NB4 (cell line): ENCODE data around the gene KAT6B.

Experiments
- POLR2A ChIP-seq: IDR thresholded peaks from 2 replicates; pipeline ENCODE4 v1.6.1; 2011; ENCODE audit warnings: mild to moderate bottlenecking; ENCODE audit not compliant: insufficient read length; ENCODE audit errors: extremely low read depth
- TF ChIP-seq, protein P1 (sequence below): IDR thresholded peaks from one replicate; pipeline ENCODE4 v1.5.1; 2012; ENCODE audit warnings: low read depth, low read length
- TF ChIP-seq, protein P2 (sequence below): IDR thresholded peaks from 2 replicates; pipeline ENCODE4 v1.6.1; 2011; ENCODE audit warnings: low read depth, low read length

DNA sequence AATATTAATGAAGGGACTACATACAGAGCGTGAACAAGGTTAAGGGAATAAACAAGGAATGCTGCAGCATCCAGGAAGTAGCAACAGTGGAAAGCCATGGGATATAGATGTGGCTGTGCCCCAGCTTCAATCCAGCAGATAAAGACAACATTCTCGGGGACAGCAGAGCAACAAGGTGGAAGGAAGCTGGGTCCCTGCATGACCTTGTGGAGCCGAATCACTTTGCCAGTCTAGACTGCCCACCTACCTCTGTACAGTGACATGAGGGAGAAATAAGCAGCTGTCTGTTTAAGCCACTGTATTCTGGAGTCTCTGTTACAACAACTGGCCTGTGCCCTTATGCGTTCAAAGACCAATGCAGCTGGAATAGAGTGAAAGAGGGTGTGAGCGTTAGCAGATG, 255.0 kb downstream of the KAT6B start:
- TF ChIP-seq, protein P1, sequence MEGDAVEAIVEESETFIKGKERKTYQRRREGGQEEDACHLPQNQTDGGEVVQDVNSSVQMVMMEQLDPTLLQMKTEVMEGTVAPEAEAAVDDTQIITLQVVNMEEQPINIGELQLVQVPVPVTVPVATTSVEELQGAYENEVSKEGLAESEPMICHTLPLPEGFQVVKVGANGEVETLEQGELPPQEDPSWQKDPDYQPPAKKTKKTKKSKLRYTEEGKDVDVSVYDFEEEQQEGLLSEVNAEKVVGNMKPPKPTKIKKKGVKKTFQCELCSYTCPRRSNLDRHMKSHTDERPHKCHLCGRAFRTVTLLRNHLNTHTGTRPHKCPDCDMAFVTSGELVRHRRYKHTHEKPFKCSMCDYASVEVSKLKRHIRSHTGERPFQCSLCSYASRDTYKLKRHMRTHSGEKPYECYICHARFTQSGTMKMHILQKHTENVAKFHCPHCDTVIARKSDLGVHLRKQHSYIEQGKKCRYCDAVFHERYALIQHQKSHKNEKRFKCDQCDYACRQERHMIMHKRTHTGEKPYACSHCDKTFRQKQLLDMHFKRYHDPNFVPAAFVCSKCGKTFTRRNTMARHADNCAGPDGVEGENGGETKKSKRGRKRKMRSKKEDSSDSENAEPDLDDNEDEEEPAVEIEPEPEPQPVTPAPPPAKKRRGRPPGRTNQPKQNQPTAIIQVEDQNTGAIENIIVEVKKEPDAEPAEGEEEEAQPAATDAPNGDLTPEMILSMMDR: no peak
- TF ChIP-seq POLR2A: no peak
- TF ChIP-seq, protein P2, sequence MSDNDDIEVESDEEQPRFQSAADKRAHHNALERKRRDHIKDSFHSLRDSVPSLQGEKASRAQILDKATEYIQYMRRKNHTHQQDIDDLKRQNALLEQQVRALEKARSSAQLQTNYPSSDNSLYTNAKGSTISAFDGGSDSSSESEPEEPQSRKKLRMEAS: no peak
